SK-N-SH (cell line): ENCODE results near the gene CCDC152. TPM values are rescaled to one million over a fixed set of nuclear protein-coding genes. Genes with fewer than 3 reads are reported as not detected.

Experiments used
- CTCF ChIA-PET: fragments of 300-600, 350-600 bp; formaldehyde crosslinking; extraction: SDS; loops from one replicate; lab custom pipeline; 2021; lab: Yijun Ruan, JAX
- POLR2A ChIA-PET: fragments of 350-600 bp; sonication (Branson Sonifier 250); formaldehyde crosslinking; extraction: SDS; loops from one replicate; lab custom pipeline; 2020; ENCODE audit warnings: antibody characterized with exemption, inconsistent platforms; lab: Yijun Ruan, JAX
- DNase-seq: peaks from one replicate; pipeline ENCODE4 v3.0.0; 2012
- H2AFZ ChIP-seq: fragments of 200-600 bp; sonication (generic); 2 replicates; pipeline ENCODE4 v1.8.1; 2016; ENCODE audit warnings: antibody characterized with exemption, mild to moderate bottlenecking, low read depth
- H3F3A ChIP-seq: fragments of 200-600 bp; sonication (generic); replicated peaks from 2 replicates; pipeline ENCODE3; 2016; ENCODE audit warnings: antibody characterized with exemption, mild to moderate bottlenecking; ENCODE audit not compliant: insufficient read depth
- H3K27ac ChIP-seq, 2 experiments: fragments of 200-500 bp in 1 of 2; fragments of 200-600 bp in 1 of 2; sonication (Bioruptor generic) in 1 of 2; sonication (generic), shearing (Covaris generic) in 1 of 2; 2 replicates each; pipeline versions ENCODE4 v1.5.1 to v1.6.1; 2014 to 2016; ENCODE audit warnings: low read depth in 2 of 2, inconsistent platforms in 1 of 2, low read length in 1 of 2, mild to moderate bottlenecking in 1 of 2, mixed read lengths in 1 of 2
- H3K27me3 ChIP-seq: fragments of 200-600 bp; sonication (generic), shearing (Covaris generic); 2 replicates; pipeline ENCODE4 v1.6.1; 2016; ENCODE audit warnings: mixed run types; ENCODE audit not compliant: insufficient read depth
- H3K36me3 ChIP-seq, 2 experiments: fragments of 200-500 bp in 1 of 2; fragments of 200-600 bp in 1 of 2; sonication (Bioruptor generic) in 1 of 2; sonication (generic) in 1 of 2; replicated peaks in 1 of 2; 2 replicates each; pipeline versions ENCODE3 to v1.5.1; 2014 to 2016; ENCODE audit warnings: low read length in 1 of 2, mild to moderate bottlenecking in 1 of 2; ENCODE audit not compliant: insufficient read depth in 2 of 2, control insufficient read depth in 1 of 2
- H3K4me1 ChIP-seq, 2 experiments: fragments of 200-500 bp in 1 of 2; fragments of 200-600 bp in 1 of 2; sonication (Bioruptor generic) in 1 of 2; sonication (generic), shearing (Covaris generic) in 1 of 2; 2 replicates each; pipeline versions ENCODE4 v1.5.1 to v1.6.1; 2014 to 2016; ENCODE audit warnings: low read depth in 1 of 2, low read length in 1 of 2, mixed run types in 1 of 2; ENCODE audit not compliant: insufficient read depth in 2 of 2, control insufficient read depth in 1 of 2
- H3K4me2 ChIP-seq: fragments of 200-600 bp; sonication (generic), shearing (Covaris generic); 2 replicates; pipeline ENCODE4 v1.6.1; 2017; ENCODE audit warnings: mixed run types
- H3K4me3 ChIP-seq, 2 experiments: fragments of 200-500 bp in 1 of 2; fragments of 200-600 bp in 1 of 2; sonication (Bioruptor generic) in 1 of 2; sonication (generic), shearing (Covaris generic) in 1 of 2; 2 replicates each; pipeline versions ENCODE4 v1.5.1 to v1.8.1; 2014 to 2016; ENCODE audit warnings: low read depth in 2 of 2, inconsistent platforms in 1 of 2, low read length in 1 of 2, mild to moderate bottlenecking in 1 of 2, mixed read lengths in 1 of 2, moderate library complexity in 1 of 2
- H3K79me2 ChIP-seq: fragments of 200-600 bp; sonication (generic); 2 replicates; pipeline ENCODE4 v1.8.1; 2017; ENCODE audit warnings: mild to moderate bottlenecking; ENCODE audit not compliant: insufficient read depth
- H3K9ac ChIP-seq: fragments of 200-600 bp; sonication (generic); 2 replicates; pipeline ENCODE4 v1.6.1; 2017; ENCODE audit warnings: mixed run types
- H3K9me2 ChIP-seq: fragments of 200-600 bp; sonication (generic); 2 replicates; pipeline ENCODE4 v1.6.1; 2017; ENCODE audit warnings: mixed run types
- H3K9me3 ChIP-seq: fragments of 200-600 bp; sonication (generic); 2 replicates; pipeline ENCODE4 v1.6.1; 2017; ENCODE audit warnings: mixed run types, mild to moderate bottlenecking, moderate library complexity
- H4K20me1 ChIP-seq: fragments of 200-600 bp; sonication (generic); 2 replicates; pipeline ENCODE4 v1.6.1; 2017; ENCODE audit warnings: mild to moderate bottlenecking, mixed run types; ENCODE audit not compliant: insufficient read depth
- CHD2 ChIP-seq: fragments of 150-350 bp; IDR thresholded peaks from 2 replicates; pipeline ENCODE4 v1.6.1; 2018; ENCODE audit warnings: low read length; ENCODE audit not compliant: partially characterized antibody
- ELF1 ChIP-seq: IDR thresholded peaks from 2 replicates; pipeline ENCODE4 v1.4.0; 2012
- EP300 ChIP-seq, 2 experiments: IDR thresholded peaks; 2 replicates each; pipeline versions ENCODE4 v1.4.0 to v1.6.1; 2012; ENCODE audit warnings: borderline replicate concordance in 1 of 2, low read depth in 1 of 2, low read length in 1 of 2
- EZH2phosphoT487 ChIP-seq: fragments of 200-600 bp; sonication (generic); IDR thresholded peaks from 2 replicates; pipeline ENCODE4 v1.6.1; 2017; ENCODE audit warnings: low read depth, mixed run types, mild to moderate bottlenecking, antibody characterized with exemption, moderate library complexity, borderline replicate concordance
- FOXJ3 ChIP-seq: sonication (generic); formaldehyde crosslinking; IDR thresholded peaks from 2 replicates; pipeline ENCODE4 v1.5.1; 2020; ENCODE audit warnings: mild to moderate bottlenecking, missing genetic modification reagents
- GABPA ChIP-seq: IDR thresholded peaks from 2 replicates; pipeline ENCODE4 v1.4.0; 2012; ENCODE audit warnings: low read depth, mild to moderate bottlenecking
- MXI1 ChIP-seq: IDR thresholded peaks from 2 replicates; pipeline ENCODE4 v1.6.1; 2012; ENCODE audit warnings: mild to moderate bottlenecking, low read depth, low read length, improper control_type of control experiment
- NRF1 ChIP-seq: IDR thresholded peaks from 2 replicates; pipeline ENCODE4 v1.6.1; 2012; ENCODE audit warnings: low read depth, mild to moderate bottlenecking, low read length
- RCOR1 ChIP-seq: fragments of 150-350 bp; IDR thresholded peaks from 2 replicates; pipeline ENCODE4 v1.6.1; 2017; ENCODE audit warnings: antibody characterized with exemption, low read length
- RXRA ChIP-seq: IDR thresholded peaks from 2 replicates; pipeline ENCODE4 v1.4.0; 2012; ENCODE audit warnings: low read depth, mild to moderate bottlenecking, borderline replicate concordance
- SIN3A ChIP-seq: IDR thresholded peaks from 2 replicates; pipeline ENCODE4 v1.6.1; 2012; ENCODE audit warnings: low read depth, mild to moderate bottlenecking, low read length, moderate library complexity, borderline replicate concordance
- TAF1 ChIP-seq: IDR thresholded peaks from 2 replicates; pipeline ENCODE4 v1.6.1; 2012; ENCODE audit warnings: low read depth, mild to moderate bottlenecking, low read length, moderate library complexity, borderline replicate concordance
- TCF12 ChIP-seq: IDR thresholded peaks from 2 replicates; pipeline ENCODE4 v1.4.0; 2012
- YY1 ChIP-seq: IDR thresholded peaks from 2 replicates; pipeline ENCODE4 v1.4.0; 2012; ENCODE audit warnings: low read depth, mild to moderate bottlenecking
- WGBS: methylation state at CpG from one replicate; pipeline ENCODE4 v1.1.6; 2017; ENCODE audit warnings: low lambda C conversion rate; 5-methylcytosine and 5-hydroxymethylcytosine counted together
- polyA plus RNA-seq, 3 experiments: library from polyadenylated mRNA; depleted of rRNA; stranded (reverse); fragments of >200 nt; gene quantifications; 2 replicates each; pipeline ENCODE4 v1.2.3, GENCODE V29; 2012
- TF ChIP-seq, protein P1 (sequence below): fragments of 150-350 bp; IDR thresholded peaks from 2 replicates; pipeline ENCODE4 v1.6.1; 2017; ENCODE audit warnings: antibody characterized with exemption, low read length, low read depth, borderline replicate concordance
- TF ChIP-seq, protein P2 (sequence below): IDR thresholded peaks from 2 replicates; pipeline ENCODE4 v1.4.0; 2012; ENCODE audit warnings: low read depth
- TF ChIP-seq, protein P3 (sequence below): IDR thresholded peaks from 2 replicates; pipeline ENCODE4 v1.6.1; 2012; ENCODE audit warnings: mild to moderate bottlenecking, low read depth, low read length, moderate library complexity
- TF ChIP-seq, protein P4 (sequence below): IDR thresholded peaks from 2 replicates; pipeline ENCODE4 v1.4.0; 2012; ENCODE audit warnings: low read depth, borderline replicate concordance
- TF ChIP-seq, protein P5 (sequence below): IDR thresholded peaks from 2 replicates; pipeline ENCODE4; 2012

CCDC152 gene
- polyA plus RNA-seq, 1 of the 3 experiments (the other 2 are of a cell fraction), result 2.1 TPM

DNA sequence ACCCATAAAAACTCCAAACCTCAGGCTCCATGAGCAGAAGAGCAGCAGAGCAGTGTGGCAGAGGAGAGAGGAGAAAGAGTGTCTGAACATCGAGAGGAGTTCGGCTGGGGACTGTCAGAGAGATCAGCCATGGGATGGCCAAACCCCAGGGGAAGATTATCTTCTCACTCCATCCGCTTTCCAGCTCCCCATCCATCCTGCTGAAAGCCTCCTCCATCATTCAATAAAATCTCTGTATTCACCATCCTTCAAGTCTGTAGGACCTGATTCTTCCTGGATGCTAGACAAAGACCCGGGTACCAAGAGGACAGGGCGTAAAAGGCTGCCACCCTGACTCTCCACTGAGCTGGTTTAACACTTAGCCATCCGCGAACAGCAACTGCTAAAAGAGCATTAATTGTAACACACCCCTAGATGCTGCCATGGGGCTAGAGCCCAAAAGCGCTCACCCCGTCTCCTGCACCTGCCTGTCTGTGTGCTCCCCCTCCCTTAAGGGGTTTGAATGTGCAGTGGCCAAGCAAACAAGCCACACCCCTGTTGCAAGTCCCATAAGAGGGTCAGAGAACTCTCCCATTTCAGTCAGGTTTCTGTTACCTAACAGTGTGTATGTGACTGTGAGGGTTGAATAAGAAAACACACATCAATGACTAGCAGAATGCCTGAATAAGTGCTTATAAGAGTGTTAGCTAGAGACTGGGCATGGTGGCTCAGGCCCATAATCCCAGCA lies 69.0 kb downstream of the CCDC152 start:
- CTCF ChIA-PET, result no interaction called here
- Histone ChIP-seq H3K27ac (no peak overlapping the region), H2AFZ (no peak overlapping the region)
- 14% methylated on average over 9 of the region's 9 CpGs for WGBS
- TF ChIP-seq TAF1, result no peak
- TF ChIP-seq CHD2, result no peak
- TF ChIP-seq RXRA, result no peak
- no peak for TF ChIP-seq TCF12
- no peak for TF ChIP-seq RCOR1
- TF ChIP-seq, protein P1, sequence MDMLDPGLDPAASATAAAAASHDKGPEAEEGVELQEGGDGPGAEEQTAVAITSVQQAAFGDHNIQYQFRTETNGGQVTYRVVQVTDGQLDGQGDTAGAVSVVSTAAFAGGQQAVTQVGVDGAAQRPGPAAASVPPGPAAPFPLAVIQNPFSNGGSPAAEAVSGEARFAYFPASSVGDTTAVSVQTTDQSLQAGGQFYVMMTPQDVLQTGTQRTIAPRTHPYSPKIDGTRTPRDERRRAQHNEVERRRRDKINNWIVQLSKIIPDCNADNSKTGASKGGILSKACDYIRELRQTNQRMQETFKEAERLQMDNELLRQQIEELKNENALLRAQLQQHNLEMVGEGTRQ, result no peak
- no peak for TF ChIP-seq EP300 (IDR thresholded peaks at IDR 0.05; ENCODE audit: borderline replicate concordance in 1 of 2, low read depth in 1 of 2, low read length in 1 of 2)
- TF ChIP-seq ELF1, result no peak
- TF ChIP-seq, protein P2, sequence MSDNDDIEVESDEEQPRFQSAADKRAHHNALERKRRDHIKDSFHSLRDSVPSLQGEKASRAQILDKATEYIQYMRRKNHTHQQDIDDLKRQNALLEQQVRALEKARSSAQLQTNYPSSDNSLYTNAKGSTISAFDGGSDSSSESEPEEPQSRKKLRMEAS, result no peak
- no peak for TF ChIP-seq FOXJ3 (CRISPR knock-in tag)
- TF ChIP-seq SIN3A, result no peak
- no peak for TF ChIP-seq YY1
- TF ChIP-seq GABPA, result no peak
- TF ChIP-seq, all 33 proteins: peak for 0
- Histone ChIP-seq H3K4me3 (no peak overlapping the region), H3K36me3 (no peaks in the 10 kb centered on the region), H3F3A (no peaks in the 10 kb centered on the region), H3K4me2 (no peak overlapping the region), H3K9me3 (no peaks in the 10 kb centered on the region), H3K9me2 (no peaks in the 10 kb centered on the region), H3K79me2 (no peaks in the 10 kb centered on the region), H3K27me3 (peaks cover 14% of the 10 kb centered on the region; the same call in 1 of the 2 replicates), H3K9ac (no peak overlapping the region), H3K4me1 (no peaks in the 10 kb centered on the region), H4K20me1 (no peaks in the 10 kb centered on the region)
- POLR2A ChIA-PET, result no interaction called here
- DNase-seq, result no peak

DNA sequence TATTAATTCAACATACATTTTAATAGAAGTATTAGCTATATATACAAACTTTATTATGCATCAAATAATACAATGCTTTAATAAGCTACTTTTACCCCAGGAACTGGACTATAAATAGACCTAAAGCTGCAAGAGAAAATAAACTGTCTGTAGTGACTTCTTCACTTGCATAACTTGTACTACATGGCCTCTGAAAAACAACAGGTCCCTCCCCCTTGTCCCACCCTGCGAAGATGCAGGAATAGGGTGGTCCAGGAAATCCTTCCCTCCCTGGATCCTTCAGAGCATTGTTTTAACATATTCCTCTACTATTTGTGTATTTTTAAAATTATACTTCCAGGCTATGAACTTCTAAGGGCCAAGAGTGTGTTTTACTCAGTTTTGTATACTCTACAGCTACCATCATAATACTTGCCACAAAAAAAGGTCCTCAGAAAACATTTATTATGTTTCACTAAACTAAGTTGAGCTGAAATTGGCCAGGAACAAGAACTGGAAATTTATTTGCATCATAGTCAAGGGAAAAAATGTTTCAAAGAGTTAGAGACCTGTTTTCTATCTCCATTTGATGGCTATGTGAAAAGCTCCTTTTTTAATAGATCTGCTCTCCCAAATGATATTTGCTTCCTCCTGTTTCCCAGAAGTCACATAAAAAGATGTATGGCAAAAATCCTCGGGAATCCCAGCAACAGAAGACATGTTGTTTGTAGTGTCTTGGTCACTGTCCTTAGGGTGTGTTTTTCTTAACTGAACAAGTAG lies 70.3 kb downstream of the CCDC152 start:
- no peak overlapping the region for H3K9ac ChIP-seq
- CTCF ChIA-PET, result no interaction called here
- POLR2A ChIA-PET, result no interaction called here
- no peaks in the 10 kb centered on the region for H3K79me2 ChIP-seq
- DNase-seq, result no peak
- no peaks in the 10 kb centered on the region for H3F3A ChIP-seq
- no peak overlapping the region for H2AFZ ChIP-seq
- 0% methylated on average over 2 of the region's 2 CpGs for WGBS
- no peaks in the 10 kb centered on the region for H3K4me1 ChIP-seq
- H3K27me3 ChIP-seq, result peaks cover 15% of the 10 kb centered on the region; the same call in 1 of the 2 replicates
- no peaks in the 10 kb centered on the region for H3K9me3 ChIP-seq
- H3K36me3 ChIP-seq, result no peaks in the 10 kb centered on the region
- no peak overlapping the region for H3K27ac ChIP-seq
- no peaks in the 10 kb centered on the region for H4K20me1 ChIP-seq
- H3K4me3 ChIP-seq, result no peak overlapping the region
- no peak overlapping the region for H3K4me2 ChIP-seq
- no peaks in the 10 kb centered on the region for H3K9me2 ChIP-seq
- TF ChIP-seq, protein P3, sequence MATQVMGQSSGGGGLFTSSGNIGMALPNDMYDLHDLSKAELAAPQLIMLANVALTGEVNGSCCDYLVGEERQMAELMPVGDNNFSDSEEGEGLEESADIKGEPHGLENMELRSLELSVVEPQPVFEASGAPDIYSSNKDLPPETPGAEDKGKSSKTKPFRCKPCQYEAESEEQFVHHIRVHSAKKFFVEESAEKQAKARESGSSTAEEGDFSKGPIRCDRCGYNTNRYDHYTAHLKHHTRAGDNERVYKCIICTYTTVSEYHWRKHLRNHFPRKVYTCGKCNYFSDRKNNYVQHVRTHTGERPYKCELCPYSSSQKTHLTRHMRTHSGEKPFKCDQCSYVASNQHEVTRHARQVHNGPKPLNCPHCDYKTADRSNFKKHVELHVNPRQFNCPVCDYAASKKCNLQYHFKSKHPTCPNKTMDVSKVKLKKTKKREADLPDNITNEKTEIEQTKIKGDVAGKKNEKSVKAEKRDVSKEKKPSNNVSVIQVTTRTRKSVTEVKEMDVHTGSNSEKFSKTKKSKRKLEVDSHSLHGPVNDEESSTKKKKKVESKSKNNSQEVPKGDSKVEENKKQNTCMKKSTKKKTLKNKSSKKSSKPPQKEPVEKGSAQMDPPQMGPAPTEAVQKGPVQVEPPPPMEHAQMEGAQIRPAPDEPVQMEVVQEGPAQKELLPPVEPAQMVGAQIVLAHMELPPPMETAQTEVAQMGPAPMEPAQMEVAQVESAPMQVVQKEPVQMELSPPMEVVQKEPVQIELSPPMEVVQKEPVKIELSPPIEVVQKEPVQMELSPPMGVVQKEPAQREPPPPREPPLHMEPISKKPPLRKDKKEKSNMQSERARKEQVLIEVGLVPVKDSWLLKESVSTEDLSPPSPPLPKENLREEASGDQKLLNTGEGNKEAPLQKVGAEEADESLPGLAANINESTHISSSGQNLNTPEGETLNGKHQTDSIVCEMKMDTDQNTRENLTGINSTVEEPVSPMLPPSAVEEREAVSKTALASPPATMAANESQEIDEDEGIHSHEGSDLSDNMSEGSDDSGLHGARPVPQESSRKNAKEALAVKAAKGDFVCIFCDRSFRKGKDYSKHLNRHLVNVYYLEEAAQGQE, result no peak
- TF ChIP-seq NRF1, result no peak
- TF ChIP-seq, protein P4, sequence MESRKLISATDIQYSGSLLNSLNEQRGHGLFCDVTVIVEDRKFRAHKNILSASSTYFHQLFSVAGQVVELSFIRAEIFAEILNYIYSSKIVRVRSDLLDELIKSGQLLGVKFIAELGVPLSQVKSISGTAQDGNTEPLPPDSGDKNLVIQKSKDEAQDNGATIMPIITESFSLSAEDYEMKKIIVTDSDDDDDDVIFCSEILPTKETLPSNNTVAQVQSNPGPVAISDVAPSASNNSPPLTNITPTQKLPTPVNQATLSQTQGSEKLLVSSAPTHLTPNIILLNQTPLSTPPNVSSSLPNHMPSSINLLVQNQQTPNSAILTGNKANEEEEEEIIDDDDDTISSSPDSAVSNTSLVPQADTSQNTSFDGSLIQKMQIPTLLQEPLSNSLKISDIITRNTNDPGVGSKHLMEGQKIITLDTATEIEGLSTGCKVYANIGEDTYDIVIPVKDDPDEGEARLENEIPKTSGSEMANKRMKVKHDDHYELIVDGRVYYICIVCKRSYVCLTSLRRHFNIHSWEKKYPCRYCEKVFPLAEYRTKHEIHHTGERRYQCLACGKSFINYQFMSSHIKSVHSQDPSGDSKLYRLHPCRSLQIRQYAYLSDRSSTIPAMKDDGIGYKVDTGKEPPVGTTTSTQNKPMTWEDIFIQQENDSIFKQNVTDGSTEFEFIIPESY, result no peak
- TF ChIP-seq, protein P5, sequence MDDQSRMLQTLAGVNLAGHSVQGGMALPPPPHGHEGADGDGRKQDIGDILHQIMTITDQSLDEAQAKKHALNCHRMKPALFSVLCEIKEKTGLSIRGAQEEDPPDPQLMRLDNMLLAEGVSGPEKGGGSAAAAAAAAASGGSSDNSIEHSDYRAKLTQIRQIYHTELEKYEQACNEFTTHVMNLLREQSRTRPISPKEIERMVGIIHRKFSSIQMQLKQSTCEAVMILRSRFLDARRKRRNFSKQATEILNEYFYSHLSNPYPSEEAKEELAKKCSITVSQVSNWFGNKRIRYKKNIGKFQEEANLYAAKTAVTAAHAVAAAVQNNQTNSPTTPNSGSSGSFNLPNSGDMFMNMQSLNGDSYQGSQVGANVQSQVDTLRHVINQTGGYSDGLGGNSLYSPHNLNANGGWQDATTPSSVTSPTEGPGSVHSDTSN, result no peak
- no peak for TF ChIP-seq MXI1
- TF ChIP-seq EZH2phosphoT487, result no peak
